ENCODE results near the gene KCNAB3. TPM values are rescaled to one million over a fixed set of nuclear protein-coding genes. Genes with fewer than 3 reads are reported as not detected.
A peak's percentile ranks its signal among the peaks of the same experiment; 100 is the strongest.

The KCNAB3 gene
- total and polyA plus RNA-seq, 9 of the 15 experiments (the other 6 are each of a cell fraction or from before 2014, with no cell fraction given) = 0.03 to 2.5 (median 1.1) TPM

DNA sequence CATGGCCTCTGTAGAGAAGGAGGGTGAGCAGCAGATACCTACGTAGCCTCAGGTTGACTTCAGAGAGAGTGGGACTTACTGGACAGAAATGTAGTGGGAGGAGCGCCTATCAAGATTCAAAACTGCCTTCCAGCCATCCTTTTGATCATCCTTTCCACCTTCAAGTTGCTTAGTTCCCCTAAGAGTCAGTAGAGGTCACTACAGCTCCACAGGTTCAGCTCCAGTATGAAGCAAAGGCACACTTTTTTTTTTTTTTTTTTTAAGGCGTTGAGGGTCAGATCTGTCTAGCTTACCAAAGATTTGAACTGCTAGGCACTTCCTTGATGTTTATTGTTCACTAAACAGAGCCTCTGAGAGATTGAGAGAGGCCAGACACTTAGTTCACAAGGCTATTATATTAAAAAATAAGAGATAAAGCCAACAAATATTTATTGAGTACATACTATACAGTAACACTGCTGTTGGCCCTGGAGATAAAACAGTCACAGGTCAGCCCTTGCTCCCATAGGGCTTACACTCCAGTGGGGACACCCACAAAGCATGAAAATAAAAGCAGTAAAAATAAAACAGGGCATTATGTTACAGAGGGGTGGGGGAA, 16.6 kb downstream of the KCNAB3 start (continued):
- TF ChIP-seq REST (IDR thresholded peaks at IDR 0.05; ENCODE audit: borderline replicate concordance) (peak; percentile 76), REST (CRISPR knock-in tag; IDR thresholded peaks at IDR 0.05; ENCODE audit: low read depth) (no peak), EP400 (IDR thresholded peaks at IDR 0.05) (no peak), CBX8 (IDR thresholded peaks at IDR 0.05; ENCODE audit: borderline replicate concordance, extremely low read depth, low read depth, low read length, poor library complexity, severe bottlenecking) (no peak), NRF1 (conservative IDR thresholded peaks at IDR 0.05 in 1 of 2, IDR thresholded peaks at IDR 0.05 in 1 of 2) (no peak), ZHX1 (conservative IDR thresholded peaks at IDR 0.05; ENCODE audit: low read length) (no peak), NFATC3 (IDR thresholded peaks at IDR 0.05) (no peak), POLR2G (IDR thresholded peaks at IDR 0.05; ENCODE audit: low read depth, low read length) (no peak), ZNF79 (CRISPR knock-in tag; IDR thresholded peaks at IDR 0.05; ENCODE audit: low read depth) (no peak), RAD21 (CRISPR knock-in tag; conservative IDR thresholded peaks at IDR 0.05 in 1 of 2, IDR thresholded peaks at IDR 0.05 in 1 of 2) (peak; percentile 77 to 82), ARID3A (IDR thresholded peaks at IDR 0.05; ENCODE audit: borderline replicate concordance, low read depth, low read length) (0 out of 2 replicates have a peak, but pooled peaks have one; percentile 28)
- TF ChIP-seq, protein P1, sequence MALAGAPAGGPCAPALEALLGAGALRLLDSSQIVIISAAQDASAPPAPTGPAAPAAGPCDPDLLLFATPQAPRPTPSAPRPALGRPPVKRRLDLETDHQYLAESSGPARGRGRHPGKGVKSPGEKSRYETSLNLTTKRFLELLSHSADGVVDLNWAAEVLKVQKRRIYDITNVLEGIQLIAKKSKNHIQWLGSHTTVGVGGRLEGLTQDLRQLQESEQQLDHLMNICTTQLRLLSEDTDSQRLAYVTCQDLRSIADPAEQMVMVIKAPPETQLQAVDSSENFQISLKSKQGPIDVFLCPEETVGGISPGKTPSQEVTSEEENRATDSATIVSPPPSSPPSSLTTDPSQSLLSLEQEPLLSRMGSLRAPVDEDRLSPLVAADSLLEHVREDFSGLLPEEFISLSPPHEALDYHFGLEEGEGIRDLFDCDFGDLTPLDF (CRISPR knock-in tag; IDR thresholded peaks at IDR 0.05) = no peak

Measured in K562 (cell line).